ENCODE measurements around the gene DPH1. TPM values are rescaled to one million over a fixed set of nuclear protein-coding genes. Genes with fewer than 3 reads are reported as not detected.

Gene DPH1
- total RNA-seq, 4 donors from 2014 or later, result 23.5 to 33.7 (median 25.0) TPM

GRCh38 chr17:2042390-2042847 lies 12.5 kb downstream of the DPH1 start:
- TF ChIP-seq CTCF (IDR thresholded peaks at IDR 0.05; ENCODE audit: low read depth), result no peak

GRCh38 chr17:2042933-2043332 lies 13.0 kb downstream of the DPH1 start:
- TF ChIP-seq CTCF (IDR thresholded peaks at IDR 0.05; ENCODE audit: low read depth), result no peak

GRCh38 chr17:2043785-2044184 lies 13.8 kb downstream of the DPH1 start:
- no peak for TF ChIP-seq CTCF (IDR thresholded peaks at IDR 0.05; ENCODE audit: low read depth)

- no peak for TF ChIP-seq CTCF (IDR thresholded peaks at IDR 0.05; ENCODE audit: low read depth)
These were observed 14.4 kb downstream of the DPH1 start for GRCh38 chr17:2044263-2044894.

GRCh38 chr17:2047590-2047989 lies 17.6 kb downstream of the DPH1 start:
- TF ChIP-seq CTCF (IDR thresholded peaks at IDR 0.05; ENCODE audit: low read depth), result no peak

- TF ChIP-seq CTCF (IDR thresholded peaks at IDR 0.05; ENCODE audit: low read depth), result no peak
These were observed 18.9 kb downstream of the DPH1 start for GRCh38 chr17:2048805-2049204.

- TF ChIP-seq CTCF (IDR thresholded peaks at IDR 0.05; ENCODE audit: low read depth), result no peak
These were observed 19.7 kb downstream of the DPH1 start for GRCh38 chr17:2049333-2050299.
